Fibroblast of lung (primary cell): ENCODE measurements around the gene PLXNA2. TPM values are rescaled to one million over a fixed set of nuclear protein-coding genes. Genes with fewer than 3 reads are reported as not detected.
A peak's percentile ranks its signal among the peaks of the same experiment; 100 is the strongest.

ENCODE experiments used
- DNase-seq, 2 donors: peaks; one replicate each; pipeline versions ENCODE4 v3.0.0 to v3.0.0-alpha.2; 2010; ENCODE audit warnings: low read depth in 2 of 2
- H2AFZ ChIP-seq: 2 replicates; pipeline ENCODE4 v1.5.1; 2012; ENCODE audit warnings: low read length, control low read depth, inconsistent platforms
- H3K27ac ChIP-seq: 2 replicates; pipeline ENCODE4 v1.5.1; 2011; ENCODE audit warnings: low read length, control low read depth; ENCODE audit not compliant: insufficient read depth
- H3K27me3 ChIP-seq: 2 replicates; pipeline ENCODE4 v1.5.1; 2011; ENCODE audit warnings: mild to moderate bottlenecking, low read length; ENCODE audit not compliant: control insufficient read depth, insufficient read depth
- H3K36me3 ChIP-seq: 2 replicates; pipeline ENCODE4 v1.5.1; 2011; ENCODE audit warnings: low read length; ENCODE audit not compliant: control insufficient read depth, insufficient read depth
- H3K4me1 ChIP-seq: 2 replicates; pipeline ENCODE4 v1.5.1; 2011; ENCODE audit warnings: low read length; ENCODE audit not compliant: control insufficient read depth, insufficient read depth; ENCODE audit errors: extremely low read depth
- H3K4me2 ChIP-seq: 2 replicates; pipeline ENCODE4 v1.5.1; 2011; ENCODE audit warnings: low read length, control low read depth; ENCODE audit not compliant: insufficient read depth; ENCODE audit errors: extremely low read depth
- H3K4me3 ChIP-seq, 4 experiments: fragments of 200-600 bp in 1 of 4; sonication (generic) in 1 of 4; replicated peaks in 1 of 4; 2 replicates each; pipeline ENCODE4 v1.5.1; 2011 to 2016; ENCODE audit warnings: low read length in 4 of 4, low read depth in 3 of 4, mild to moderate bottlenecking in 3 of 4, control low read depth in 2 of 4, inconsistent platforms in 1 of 4, mixed read lengths in 1 of 4; ENCODE audit not compliant: insufficient read depth in 1 of 4; ENCODE audit errors: control extremely low read depth in 1 of 4
- H3K79me2 ChIP-seq: 2 replicates; pipeline ENCODE4 v1.5.1; 2012; ENCODE audit warnings: mild to moderate bottlenecking, low read length, inconsistent platforms; ENCODE audit not compliant: control insufficient read depth, insufficient read depth
- H3K9ac ChIP-seq: 2 replicates; pipeline ENCODE4 v1.5.1; 2011; ENCODE audit warnings: mild to moderate bottlenecking, low read length, control low read depth; ENCODE audit not compliant: insufficient read depth
- H3K9me3 ChIP-seq: 2 replicates; pipeline ENCODE4 v1.5.1; 2012; ENCODE audit warnings: low read depth, low read length; ENCODE audit not compliant: control insufficient read depth, insufficient read depth
- H4K20me1 ChIP-seq: 2 replicates; pipeline ENCODE4 v1.5.1; 2011; ENCODE audit warnings: low read length; ENCODE audit not compliant: control insufficient read depth, insufficient read depth; ENCODE audit errors: extremely low read depth
- EZH2 ChIP-seq: IDR thresholded peaks from 2 replicates; pipeline ENCODE4 v1.5.1; 2012; ENCODE audit warnings: low read length, control low read depth, mild to moderate bottlenecking; ENCODE audit errors: missing control alignments
- polyA plus RNA-seq, 2 donors: library from polyadenylated mRNA; depleted of rRNA in 1 of 2; stranded (reverse) in 1 of 2; unstranded in 1 of 2; fragments of >200 nt; gene quantifications; 2 replicates each; pipeline ENCODE4 v1.2.1, GENCODE V29; 2011 to 2012; ENCODE audit warnings: missing spikeins in 1 of 2
- total RNA-seq: library from RNA; depleted of rRNA; stranded (reverse); fragments of >200 nt; gene quantifications from 2 replicates; pipeline ENCODE4 v1.2.1, GENCODE V29; 2014
- TF ChIP-seq, protein P1 (sequence below), 2 donors: IDR thresholded peaks in 1 of 2; conservative IDR thresholded peaks in 1 of 2; 1 replicate in 1 of 2; 2 replicates in 1 of 2; pipeline ENCODE4 v1.5.1; 2011 to 2012; ENCODE audit warnings: low read length in 2 of 2, control low read depth in 1 of 2, inconsistent platforms in 1 of 2, low read depth in 1 of 2, mild to moderate bottlenecking in 1 of 2

The PLXNA2 gene
- total and polyA plus RNA-seq, 2 donors (not counting 1 experiment from before 2014, with no cell fraction given): 0.43 to 2.0 TPM

DNA sequence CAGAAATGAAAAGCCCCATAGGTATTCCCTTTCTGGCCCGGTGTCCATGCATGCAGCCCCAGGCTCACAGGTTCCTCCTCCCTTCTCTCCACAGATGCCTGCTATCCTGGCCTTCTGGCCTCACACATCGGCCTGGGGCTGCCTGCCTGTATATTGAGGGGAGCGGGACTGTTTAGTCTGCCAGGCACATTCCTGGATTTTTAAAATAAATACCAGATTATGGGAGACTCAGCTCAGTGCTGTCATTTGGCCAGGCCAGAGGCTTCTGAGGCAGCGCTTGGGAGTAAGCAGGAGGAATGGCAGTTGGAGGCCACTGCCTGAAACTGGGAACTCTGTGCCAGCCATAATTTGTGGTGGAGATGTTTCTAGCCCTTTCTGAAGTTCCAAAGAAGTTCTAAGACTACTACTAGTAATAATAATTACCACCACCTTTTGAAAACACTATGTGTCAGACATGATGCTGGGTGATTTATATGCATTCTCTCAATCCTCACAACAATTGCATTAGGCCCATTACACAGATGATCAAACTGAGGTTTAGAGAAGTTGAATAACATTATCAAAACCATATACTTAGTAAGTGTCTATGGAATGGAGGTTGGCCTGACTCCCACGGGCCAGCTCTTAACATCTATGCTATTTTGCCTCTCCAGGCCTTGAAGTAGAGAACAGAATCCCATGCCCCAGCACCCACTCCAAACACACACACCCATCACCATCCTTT lies 107.6 kb downstream of the PLXNA2 start:
- Histone ChIP-seq H2AFZ (no peak overlapping the region), H3K9ac (no peak overlapping the region), H3K27me3 (no peaks in the 10 kb centered on the region), H3K4me2 (no peak overlapping the region), H3K79me2 (no peaks in the 10 kb centered on the region), H3K4me3 (no peak overlapping the region), H3K36me3 (no peaks in the 10 kb centered on the region), H3K4me1 (no peaks in the 10 kb centered on the region), H4K20me1 (no peaks in the 10 kb centered on the region), H3K9me3 (no peaks in the 10 kb centered on the region), H3K27ac (no peak overlapping the region)
- no peak for DNase-seq
- TF ChIP-seq, protein P1, sequence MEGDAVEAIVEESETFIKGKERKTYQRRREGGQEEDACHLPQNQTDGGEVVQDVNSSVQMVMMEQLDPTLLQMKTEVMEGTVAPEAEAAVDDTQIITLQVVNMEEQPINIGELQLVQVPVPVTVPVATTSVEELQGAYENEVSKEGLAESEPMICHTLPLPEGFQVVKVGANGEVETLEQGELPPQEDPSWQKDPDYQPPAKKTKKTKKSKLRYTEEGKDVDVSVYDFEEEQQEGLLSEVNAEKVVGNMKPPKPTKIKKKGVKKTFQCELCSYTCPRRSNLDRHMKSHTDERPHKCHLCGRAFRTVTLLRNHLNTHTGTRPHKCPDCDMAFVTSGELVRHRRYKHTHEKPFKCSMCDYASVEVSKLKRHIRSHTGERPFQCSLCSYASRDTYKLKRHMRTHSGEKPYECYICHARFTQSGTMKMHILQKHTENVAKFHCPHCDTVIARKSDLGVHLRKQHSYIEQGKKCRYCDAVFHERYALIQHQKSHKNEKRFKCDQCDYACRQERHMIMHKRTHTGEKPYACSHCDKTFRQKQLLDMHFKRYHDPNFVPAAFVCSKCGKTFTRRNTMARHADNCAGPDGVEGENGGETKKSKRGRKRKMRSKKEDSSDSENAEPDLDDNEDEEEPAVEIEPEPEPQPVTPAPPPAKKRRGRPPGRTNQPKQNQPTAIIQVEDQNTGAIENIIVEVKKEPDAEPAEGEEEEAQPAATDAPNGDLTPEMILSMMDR (conservative IDR thresholded peaks at IDR 0.05 in 1 of 2, IDR thresholded peaks at IDR 0.05 in 1 of 2; ENCODE audit: low read depth in 1 of 2, low read length in 2 of 2): no peak
- TF ChIP-seq EZH2: no peak

DNA sequence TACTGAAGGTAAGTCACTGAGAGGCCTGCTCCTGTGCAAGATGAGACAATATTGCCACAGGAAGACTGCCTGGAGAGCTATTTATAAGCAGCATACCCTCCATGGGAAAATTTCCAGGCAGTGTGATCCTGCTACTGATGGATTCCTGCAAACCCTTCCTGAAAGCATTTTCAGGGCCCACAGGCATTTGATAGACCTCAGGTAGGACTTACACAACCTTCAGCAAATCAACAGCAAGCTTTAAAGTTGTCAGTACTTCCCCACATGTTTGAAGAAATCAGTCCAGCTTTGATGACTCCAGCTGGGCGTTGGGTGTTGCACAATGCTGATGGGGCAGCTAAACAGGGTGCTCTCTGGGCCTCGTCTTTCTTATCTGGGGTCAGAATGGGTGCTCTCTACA lies 108.8 kb downstream of the PLXNA2 start:
- H4K20me1 ChIP-seq: no peaks in the 10 kb centered on the region
- H2AFZ ChIP-seq: no peak overlapping the region
- H3K4me3 ChIP-seq: no peak overlapping the region
- no peaks in the 10 kb centered on the region for H3K79me2 ChIP-seq
- no peak overlapping the region for H3K4me2 ChIP-seq
- no peak overlapping the region for H3K9ac ChIP-seq
- peak; percentile 33 to 45 for DNase-seq
- no peaks in the 10 kb centered on the region for H3K27me3 ChIP-seq
- no peaks in the 10 kb centered on the region for H3K36me3 ChIP-seq
- H3K27ac ChIP-seq: no peak overlapping the region
- TF ChIP-seq EZH2: no peak
- TF ChIP-seq, protein P1 (conservative IDR thresholded peaks at IDR 0.05 in 1 of 2, IDR thresholded peaks at IDR 0.05 in 1 of 2; ENCODE audit: low read depth in 1 of 2, low read length in 2 of 2): no peak
- H3K4me1 ChIP-seq: no peaks in the 10 kb centered on the region
- H3K9me3 ChIP-seq: no peaks in the 10 kb centered on the region

DNA sequence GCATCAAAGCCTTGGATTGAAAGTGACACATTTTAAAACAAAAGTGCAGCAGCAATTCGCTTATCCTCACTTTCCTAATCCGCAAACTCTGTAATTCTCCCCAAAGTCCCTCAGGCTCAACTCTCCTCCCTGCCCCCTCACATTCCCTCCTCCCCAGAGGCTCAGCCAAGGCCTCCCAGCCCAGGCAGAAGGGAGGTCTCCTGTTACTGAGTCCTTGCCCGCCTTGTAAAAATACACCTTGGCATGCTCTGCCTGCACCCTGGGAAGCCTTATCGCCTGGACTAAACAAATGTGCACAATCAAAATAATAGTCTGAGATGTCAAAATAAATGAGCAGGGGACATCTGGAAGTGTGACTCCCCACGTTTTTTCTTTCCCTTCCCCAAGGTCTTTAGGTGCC lies 109.7 kb downstream of the PLXNA2 start:
- Histone ChIP-seq H3K27ac (no peak overlapping the region), H3K9me3 (no peaks in the 10 kb centered on the region), H3K36me3 (no peaks in the 10 kb centered on the region), H3K9ac (no peak overlapping the region), H3K79me2 (no peaks in the 10 kb centered on the region), H3K27me3 (no peaks in the 10 kb centered on the region), H3K4me3 (no peak overlapping the region), H4K20me1 (no peaks in the 10 kb centered on the region), H3K4me1 (no peaks in the 10 kb centered on the region), H3K4me2 (no peak overlapping the region), H2AFZ (no peak overlapping the region)
- no peak for TF ChIP-seq EZH2
- TF ChIP-seq, protein P1 (conservative IDR thresholded peaks at IDR 0.05 in 1 of 2, IDR thresholded peaks at IDR 0.05 in 1 of 2; ENCODE audit: low read depth in 1 of 2, low read length in 2 of 2): no peak
- DNase-seq: no peak
